NCI-H774 (cell line): ENCODE data around the gene CABLES1.
"Not testable (repeated sequence)": the region's sequence is repeated elsewhere in the genome, so short reads cannot be mapped to it uniquely, and the experiment has no call there.

Experiments
- DNase-seq: peaks from one replicate; lab custom pipeline; 2025; lab: John Stamatoyannopoulos, UW

Gene CABLES1

DNA sequence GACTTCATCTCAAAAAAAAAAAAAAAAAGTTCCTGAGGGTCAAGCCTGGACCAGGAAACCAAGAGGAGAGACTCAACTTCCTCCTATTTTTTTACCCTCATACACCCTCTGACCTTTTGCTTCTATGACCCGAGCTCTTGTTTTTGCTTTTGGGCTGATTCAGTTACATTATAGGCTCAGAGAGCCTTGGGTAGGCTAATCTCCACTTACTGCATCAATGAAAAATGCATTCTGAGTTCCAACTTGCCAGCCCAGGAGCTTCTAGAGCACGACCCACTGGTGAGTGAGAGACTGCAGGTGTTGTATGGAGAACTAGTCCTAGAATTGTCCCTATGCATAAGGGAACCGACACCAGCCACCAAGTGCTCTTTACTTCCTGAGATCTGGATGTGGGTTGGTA lies 91.1 kb downstream of the CABLES1 start:
- DNase-seq, result no peak

DNA sequence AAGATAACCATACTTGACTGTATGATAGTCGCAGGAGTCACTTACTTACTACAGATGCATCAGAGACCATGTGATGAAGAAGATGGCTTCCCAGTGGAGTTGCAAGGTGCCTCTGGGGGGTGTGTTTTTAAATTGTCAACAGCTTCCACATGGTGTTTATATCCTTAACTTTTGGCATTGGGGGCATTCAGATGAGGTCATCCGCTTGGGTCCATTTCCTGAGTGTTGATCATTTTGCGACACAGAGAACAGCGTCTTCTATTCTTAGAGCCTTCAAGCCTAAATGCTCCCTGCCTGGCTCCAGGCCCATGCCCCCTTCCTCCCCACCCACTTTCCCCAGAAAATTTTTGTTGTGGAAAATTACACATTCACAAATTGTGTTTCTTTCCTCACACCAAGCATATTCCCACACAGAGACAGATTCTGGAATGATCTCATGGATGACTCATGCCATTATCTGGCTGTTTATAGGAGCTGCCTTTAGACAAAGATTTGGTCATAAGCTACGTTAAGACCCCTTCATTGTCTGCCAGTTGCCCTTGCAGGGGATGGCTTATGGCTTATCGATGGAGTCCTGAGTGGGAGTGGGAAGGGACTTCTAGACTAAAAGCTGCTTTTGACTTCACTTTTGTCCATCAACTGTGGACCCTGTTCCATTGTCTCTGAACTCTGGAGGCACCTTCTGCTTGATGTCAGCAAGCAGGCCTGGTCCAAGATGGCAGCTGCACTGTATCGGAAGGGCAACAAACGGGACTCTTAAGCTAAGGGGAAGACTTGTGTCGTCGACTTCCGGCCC lies 91.8 kb downstream of the CABLES1 start:
- no peak for DNase-seq

DNA sequence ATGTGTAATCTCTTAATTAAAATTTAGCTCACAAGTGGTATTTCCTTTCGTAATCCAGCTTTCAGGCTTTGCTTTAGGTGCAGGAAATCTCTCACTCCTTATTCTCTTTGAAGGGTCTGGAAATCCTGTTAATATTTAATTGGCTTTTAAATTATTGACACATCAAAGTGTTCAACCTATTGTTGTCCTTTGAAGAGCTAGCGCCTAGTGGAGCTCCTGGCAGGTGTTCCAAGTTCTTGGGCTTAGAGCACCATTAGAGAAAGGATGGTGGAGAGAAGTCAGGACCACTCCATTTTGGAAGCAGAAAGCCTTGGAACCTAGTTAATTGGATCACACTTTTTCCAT lies 92.4 kb downstream of the CABLES1 start:
- DNase-seq, result peak; percentile 69

DNA sequence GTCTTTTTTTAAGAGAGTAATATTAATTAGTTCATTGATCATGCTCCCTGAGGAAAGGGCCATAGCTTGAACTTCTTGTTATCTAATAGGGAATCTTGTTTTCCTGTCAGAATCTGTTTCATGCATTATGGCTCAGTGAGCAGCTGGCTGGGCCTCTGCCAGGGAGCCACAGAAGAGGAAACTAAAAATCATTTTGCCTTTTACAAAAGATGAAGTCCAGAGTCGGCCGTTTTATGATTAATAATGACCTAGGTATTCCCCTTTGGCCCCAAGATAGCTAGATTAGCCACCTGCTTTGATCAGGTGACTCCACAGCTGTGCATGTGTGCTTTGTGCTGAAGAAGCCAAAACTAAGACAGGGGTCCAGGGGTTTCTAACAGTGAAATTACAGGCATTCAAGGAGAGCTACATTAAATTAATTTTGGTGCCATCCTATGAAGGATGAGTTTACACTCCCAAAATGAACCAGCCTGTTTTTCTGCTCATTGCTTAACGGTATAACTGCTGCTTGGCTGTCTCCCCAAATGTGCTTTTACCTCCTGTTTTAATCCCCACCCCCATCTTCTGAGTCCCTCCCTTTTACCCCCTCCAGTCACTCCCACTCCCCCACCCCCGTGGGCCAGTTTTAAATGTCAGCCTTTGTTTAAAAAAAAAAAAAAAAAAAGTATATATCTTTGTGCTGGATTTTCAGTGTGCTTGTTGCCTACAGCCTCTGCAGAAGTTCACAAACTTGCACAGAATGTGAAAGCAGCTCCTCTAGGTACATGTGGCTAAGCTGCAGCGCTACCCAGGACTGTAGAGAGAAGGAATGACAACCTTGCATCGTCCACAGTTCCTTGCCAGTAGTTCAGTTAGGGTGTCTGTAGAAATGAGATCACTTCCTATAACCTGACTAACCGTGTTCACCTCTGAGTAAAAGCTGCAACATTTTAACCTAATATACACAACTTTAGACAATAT lies 93.1 kb downstream of the CABLES1 start:
- no peak for DNase-seq

DNA sequence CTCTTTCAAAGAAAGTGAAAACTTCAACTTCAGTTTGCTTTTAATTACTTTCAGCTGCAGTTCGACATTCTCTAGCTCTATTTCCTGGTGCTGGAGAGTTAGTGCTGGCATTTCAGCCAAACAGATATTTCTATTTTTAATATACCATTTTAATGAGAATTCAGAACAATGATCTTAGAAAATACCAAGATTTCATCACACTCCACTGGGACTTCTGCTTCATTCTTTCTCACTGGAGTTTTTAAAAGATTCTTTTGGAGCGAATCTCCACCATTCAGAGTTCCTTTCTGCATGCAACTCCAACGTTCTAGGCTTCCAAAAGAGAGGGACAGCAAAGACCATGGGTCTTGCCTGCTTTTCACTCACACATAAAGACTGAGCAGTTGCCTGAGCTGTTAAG lies 94.2 kb downstream of the CABLES1 start:
- DNase-seq, result no peak

DNA sequence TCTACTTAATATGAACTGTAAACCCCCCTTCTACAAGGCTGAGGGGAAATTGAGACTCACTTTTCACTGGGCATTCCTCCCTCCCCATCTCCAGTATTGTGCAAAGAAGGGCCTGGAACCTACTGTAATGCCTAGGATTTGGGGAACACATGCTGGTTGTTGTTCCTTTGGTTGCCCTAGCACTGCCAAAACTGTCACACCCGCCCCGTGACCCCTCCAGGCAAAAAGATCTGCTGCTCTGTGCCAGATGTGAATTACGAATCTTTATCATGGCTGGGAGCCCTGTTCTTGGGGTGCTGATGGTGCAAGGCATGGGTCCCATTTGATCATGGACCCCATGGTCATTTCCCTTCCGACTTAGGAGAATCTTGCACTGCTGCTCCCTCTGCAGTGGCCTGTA lies 95.4 kb downstream of the CABLES1 start:
- DNase-seq, result no peak

DNA sequence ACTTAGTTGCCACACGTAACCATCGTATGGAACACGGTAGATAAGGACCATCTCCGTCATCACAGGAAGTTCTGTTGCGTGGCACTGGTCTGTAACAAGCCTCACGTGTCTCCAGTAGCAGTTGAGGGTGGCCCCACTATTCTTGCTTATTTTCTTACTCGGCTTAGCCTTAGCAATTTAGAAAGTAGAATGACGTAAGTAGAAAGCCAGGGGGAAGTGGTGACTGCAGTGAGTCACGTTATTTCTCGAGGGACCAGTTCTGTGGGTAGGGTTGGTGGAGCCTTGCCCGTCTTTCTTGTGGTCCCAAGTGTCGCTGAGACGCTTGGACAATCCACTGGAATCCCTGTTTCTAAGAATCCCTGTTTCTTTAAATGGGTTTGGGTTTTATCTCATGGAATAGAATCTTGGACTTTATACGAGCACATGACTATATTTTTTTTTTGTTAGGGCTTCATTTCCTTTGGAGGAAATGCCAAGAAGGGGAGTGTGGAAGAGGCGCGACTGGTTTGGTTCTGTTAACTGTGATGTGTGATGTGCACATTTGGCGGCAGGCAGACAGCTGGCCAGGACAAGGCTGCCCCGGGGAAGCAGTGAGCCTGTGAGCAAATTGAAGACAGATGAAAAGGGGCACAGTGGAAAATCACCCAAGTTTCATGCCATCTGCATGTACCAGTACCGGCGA lies 96.2 kb downstream of the CABLES1 start:
- no peak for DNase-seq

DNA sequence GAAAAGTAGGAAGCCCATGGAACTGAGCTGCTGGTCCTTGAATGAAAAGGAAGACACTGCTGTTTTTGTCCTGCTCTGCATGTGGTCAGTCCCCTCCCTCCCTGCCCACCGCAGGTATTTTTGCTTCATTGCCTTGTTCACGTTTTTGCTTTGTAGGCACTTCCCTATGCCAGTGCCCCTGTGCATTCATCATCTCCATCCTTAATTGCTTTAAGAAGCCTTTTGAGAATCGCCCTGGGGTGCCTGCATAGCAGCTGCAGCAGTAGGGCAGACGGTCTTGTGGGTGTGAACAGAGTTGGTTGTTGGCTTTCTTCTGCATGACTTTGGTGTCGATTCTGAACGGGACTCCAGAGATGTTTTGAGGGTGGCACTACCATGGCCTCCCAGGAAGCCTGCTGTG lies 97.0 kb downstream of the CABLES1 start:
- no peak for DNase-seq

DNA sequence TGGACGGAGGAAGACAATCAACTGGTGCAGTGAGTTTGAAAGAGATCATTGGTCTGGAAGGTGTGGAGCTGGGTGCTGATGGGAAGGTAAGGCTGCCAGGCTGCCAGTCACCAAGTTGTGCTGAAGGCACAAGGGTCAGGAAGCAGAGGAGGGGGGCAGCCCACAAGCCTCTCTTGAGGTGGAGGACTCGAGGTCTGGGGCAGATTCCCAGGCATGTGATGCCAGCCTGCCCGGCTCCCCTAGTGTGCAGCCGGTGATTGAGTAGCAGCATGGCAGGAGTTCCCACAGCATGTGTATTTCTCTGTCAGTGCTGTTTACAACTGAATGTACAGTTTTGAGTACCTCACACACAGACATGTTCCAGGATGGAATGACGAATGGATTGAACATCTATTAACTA lies 99.3 kb downstream of the CABLES1 start:
- no peak for DNase-seq

DNA sequence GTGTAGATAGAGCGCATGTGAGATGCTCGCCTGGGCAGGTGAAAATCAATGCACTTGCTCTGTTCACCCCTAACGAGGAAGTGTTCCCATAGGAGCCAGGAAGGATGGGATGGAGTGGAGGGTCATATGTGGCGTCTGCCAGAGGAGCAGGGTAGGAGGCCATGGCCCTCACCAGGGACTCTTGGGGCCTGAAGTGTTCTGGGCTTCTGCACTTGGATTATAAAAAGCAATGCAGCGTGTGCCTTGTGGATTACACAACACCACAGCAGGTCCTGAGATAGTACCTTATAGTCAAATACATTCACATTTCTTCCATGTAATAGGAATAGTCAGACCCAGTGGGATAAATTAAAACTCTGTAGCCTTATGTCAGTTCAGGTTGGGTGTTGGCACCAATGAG lies 100.1 kb downstream of the CABLES1 start:
- no peak for DNase-seq

DNA sequence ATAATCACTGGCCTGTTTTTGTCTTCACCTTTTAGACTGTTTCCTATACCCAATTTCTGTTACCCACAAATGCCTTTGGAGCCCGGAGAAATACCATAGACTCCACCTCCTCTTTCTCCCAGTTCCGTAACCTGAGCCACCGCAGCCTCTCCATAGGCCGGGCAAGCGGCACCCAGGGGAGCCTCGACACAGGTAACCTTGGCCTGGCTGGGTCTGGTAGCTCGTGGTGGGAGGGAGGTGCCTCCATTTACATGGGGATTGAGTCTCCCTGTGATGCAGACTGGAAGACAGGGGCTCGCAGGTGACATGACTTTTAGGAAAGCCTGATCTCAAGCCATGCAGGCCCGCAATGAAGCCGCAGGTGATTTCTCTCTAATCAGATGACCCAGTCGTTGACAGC lies 100.6 kb downstream of the CABLES1 start:
- no peak for DNase-seq

DNA sequence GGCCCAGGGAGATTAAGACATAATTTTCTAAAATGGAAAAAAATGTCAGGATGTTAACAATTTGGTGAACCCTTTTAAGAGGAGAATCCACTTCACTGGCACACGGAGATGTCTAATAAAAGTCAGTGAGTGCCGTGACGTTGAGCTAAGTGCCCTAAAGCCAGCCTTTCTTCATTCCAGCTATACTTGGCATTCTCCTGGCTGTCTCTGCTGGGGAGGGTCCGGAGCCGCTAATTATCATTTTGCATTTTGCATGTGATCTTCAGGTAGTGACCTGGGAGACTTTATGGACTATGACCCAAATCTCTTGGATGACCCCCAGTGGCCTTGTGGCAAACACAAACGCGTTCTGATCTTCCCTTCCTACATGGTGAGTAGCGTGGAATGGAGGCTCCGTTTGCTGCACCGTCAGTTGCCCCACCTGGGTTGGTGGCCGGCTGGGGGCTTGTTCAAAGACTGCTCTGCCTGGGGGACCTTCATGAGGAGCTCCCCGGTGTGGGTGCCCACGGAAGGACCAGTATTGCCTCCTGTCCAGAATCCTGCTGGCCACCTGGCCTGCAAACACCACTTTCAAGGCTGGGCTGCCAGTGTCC lies 101.7 kb downstream of the CABLES1 start:
- no peak for DNase-seq

DNA sequence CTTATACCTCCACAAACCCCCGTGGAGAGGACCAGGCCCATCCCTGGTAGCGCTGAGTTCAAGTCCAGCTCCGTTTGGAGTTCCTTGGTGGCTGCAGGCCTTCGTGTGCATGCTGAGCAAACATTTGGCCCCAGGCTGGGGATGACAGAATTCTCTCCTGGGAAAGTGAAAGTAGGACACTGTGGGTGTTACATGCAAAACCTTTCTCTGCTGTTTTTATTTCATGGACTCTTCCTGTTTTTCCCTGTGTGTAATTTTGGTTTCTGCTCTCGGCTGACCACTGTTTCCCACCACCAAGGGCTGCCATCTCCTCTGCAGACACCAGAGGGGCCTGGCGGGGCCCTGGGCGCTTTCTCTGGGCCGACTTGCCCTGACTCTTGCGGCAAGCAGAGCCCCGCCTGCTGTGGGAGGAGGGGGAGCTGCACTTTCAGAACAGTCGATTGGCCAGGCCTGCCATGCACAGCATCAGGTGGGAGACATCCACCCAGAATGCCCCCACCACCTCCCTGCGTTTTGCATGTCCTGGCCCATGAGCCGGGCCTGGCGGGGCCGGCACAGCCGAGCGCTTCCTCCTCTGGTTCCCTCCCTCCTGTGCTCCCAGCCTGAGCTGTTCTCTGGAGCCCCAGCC lies 102.4 kb downstream of the CABLES1 start:
- DNase-seq, result no peak

DNA sequence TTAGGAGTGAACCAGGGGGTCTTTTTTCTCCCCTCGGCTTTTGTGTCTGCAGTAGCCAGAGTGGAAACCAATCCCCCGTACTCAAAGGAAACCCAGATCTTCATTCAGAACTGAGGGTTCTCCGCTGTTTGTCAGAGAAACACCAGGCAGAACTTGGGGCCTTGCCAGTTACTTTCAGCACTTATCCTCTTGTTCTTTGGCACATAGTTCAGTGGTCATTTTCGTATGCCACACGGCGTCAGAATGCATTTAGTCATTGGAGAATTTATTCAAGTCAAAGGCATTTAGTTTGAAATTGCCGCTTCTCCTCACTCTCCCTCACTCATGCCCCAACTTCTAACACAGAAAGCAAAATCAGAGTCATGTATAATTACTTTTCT lies 102.9 kb downstream of the CABLES1 start:
- DNase-seq, result no peak

DNA sequence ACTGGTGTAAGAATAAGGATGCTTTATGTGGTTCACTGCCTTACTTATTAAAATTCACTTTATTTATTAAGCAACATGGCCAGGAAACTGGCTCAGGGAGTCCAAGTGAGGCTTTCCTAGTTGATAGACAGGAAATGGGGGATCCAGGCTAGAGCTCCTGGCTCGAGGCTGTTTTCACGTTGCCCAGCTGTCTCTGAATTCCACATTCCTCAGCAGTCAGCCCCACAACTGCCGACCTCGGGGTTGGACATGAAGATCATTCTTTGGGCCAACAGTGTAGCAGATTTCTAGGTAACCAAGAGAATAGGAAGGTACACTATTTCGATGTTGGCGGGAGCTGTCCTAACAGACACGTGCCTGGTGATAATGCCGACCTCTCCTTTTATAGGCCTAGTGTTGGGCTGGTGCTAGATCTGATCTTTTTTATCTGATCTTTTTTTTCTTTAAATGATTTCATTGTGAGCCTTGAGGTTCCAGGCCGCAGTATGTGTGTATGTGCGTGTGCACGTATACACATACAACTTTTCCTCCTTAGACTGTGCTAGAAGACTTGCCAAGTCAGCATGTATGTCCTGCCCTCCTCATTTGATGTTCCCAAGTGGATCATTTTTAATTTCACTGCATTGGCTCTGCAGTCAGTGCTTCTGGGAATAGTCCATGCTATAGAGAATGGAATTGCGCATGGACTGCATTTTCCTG lies 103.5 kb downstream of the CABLES1 start:
- DNase-seq, result no peak

DNA sequence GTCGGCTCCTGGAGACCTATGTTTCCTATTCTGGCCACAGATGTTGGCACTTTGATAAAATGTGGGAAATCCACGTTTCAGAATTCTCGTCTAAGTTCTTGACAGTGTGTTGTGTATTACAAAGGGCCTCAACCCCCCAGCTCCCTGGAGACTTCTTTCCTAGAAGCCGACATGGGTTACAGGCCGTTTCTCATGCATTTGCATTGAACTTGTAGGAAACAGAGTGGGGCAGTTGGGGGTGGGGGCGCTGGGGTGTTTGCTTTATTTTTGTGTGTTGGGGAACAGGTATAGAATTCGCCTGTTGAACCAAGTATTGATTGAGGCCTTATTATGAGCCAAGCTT lies 104.0 kb downstream of the CABLES1 start:
- DNase-seq, result no peak

DNA sequence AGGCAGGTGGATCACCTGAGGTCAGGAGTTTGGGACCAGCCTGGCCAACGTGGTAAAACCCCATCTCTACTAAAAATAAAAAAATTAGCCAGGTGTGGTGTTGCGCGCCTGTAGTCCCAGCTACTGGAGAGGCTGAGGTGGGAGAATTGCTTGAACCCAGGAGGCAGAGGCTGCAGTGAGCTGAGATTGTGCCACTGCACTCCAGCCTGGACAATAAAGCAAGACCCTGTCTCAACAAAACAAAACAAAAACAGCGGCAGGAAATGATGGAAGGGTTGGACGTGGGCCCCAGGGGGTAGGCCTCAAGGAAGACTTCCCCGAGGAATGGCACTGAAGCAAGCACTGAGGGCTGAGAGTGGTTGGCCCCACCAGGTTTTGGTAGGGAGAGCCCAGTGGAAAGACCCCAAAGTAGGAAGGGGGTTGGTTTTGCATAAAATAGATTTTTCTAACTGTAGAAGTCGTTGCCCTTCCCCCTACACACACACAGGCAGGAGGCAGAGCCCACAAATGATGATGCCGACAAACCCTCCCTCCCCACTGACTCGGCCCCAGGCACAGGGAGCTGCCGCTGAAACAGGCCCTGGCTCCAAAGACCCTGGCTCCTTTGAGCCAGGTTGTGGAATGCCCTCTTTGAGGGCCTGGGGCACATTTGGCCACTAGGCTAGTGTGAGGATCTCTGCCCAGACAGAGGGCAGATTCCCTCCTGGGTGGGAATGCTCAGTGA lies 104.8 kb downstream of the CABLES1 start:
- no peak for DNase-seq

DNA sequence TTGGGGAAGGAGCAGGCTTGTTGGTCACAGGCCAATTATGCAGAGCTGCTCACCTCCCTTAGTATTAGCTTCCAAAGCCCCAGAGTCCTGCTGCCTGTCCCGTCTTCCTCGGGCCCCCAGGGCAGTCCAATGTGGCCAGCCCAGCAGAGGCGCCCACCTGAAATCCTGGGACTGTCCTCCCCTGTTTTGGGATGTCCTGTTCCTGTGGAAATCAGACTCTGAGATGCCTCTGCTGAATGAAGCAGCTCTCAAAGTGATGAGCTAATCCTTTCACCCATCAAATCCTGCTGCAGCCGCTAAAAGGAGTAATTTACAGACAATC lies 105.3 kb downstream of the CABLES1 start:
- DNase-seq, result no peak

DNA sequence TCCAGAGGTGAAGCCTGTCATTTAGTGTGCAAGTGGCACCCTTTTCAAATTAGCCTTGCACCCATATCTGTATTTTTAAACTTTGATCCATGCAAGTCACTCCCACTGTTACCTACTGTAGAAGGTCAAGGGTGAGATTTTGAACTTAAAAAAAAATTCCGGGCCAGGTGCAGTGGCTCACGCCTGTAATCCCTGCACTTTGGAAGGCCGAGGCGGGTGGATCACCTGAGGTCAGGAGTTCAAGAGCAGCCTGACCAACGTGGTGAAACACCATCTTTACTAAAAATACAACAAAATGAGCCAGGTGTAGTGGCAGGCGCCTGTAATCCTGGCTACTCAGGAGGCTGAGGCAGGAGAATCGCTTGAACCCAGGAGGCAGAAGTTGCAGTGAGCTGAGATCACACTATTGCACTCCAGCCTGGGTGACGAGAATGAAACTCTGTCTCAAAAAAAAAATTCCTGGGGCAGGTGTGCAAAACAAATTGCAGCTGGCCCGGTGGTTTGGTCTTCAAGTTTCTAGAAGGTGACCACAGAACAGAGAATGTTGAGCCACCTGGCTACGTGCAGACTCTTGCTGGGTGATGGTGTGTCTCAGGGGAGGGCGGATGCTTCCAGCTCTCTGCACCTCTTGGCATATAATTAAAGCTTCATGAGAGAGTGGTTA lies 106.7 kb downstream of the CABLES1 start:
- not testable (repeated sequence) for DNase-seq

DNA sequence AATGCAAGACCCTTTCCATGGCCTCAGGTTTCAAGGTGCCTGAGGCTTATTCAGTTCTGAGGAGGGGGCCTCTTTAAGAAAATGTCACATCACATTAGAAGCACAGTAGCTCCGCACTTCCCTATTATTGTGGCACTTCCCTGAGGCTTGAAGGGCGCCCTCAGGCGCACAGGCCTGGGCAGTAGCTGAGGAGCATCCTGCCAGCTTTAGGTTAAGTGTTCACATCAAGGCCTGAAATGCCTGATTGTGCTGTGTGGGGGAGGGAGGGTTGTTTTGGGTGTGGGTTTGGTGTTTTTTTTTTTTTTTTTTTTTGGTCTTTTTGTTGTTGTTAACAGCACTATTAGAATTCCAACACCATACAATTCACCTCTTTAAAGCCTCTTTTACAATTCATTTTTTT lies 107.9 kb downstream of the CABLES1 start:
- DNase-seq, result no peak
